HG02840 (cell line): ENCODE results near the gene APOA1.
"Not testable (repeated sequence)": the region's sequence is repeated elsewhere in the genome, so short reads cannot be mapped to it uniquely, and the experiment has no call there.

Source experiments
- ATAC-seq: cut with Tn5 transposase; IDR thresholded peaks from one replicate; pipeline ENCODE4 v1.9.1; 2021; ENCODE audit warnings: mild to moderate bottlenecking, moderate library complexity, moderate number of reproducible peaks; ENCODE audit not compliant: unreplicated experiment, low FRiP score

APOA1 gene

GRCh38 chr11:116822575-116822974 lies 14.8 kb downstream of the APOA1 start:
- no peak for ATAC-seq

GRCh38 chr11:116821050-116821918 lies 16.1 kb downstream of the APOA1 start:
- no peak for ATAC-seq

- no peak for ATAC-seq
These were observed 18.4 kb downstream of the APOA1 start for GRCh38 chr11:116819049-116819448.

GRCh38 chr11:116814502-116814901 lies 22.9 kb downstream of the APOA1 start:
- ATAC-seq = no peak

GRCh38 chr11:116813781-116814471 lies 23.5 kb downstream of the APOA1 start:
- ATAC-seq = no peak

GRCh38 chr11:116813170-116813569 lies 24.3 kb downstream of the APOA1 start:
- no peak for ATAC-seq

- no peak for ATAC-seq
These were observed 25.3 kb downstream of the APOA1 start for GRCh38 chr11:116812109-116812508.

- ATAC-seq = no peak
These were observed 26.2 kb downstream of the APOA1 start for GRCh38 chr11:116811194-116811593.

GRCh38 chr11:116808262-116809175 lies 28.9 kb downstream of the APOA1 start:
- no peak for ATAC-seq

- no peak for ATAC-seq
These were observed 29.7 kb downstream of the APOA1 start for GRCh38 chr11:116807601-116808261.

GRCh38 chr11:116804001-116804400 lies 33.4 kb downstream of the APOA1 start:
- ATAC-seq = no peak

- ATAC-seq = not testable (repeated sequence)
These were observed 35.8 kb downstream of the APOA1 start for GRCh38 chr11:116801662-116802061.

GRCh38 chr11:116800610-116801009 lies 36.8 kb downstream of the APOA1 start:
- ATAC-seq = no peak

GRCh38 chr11:116798368-116798767 lies 39.1 kb downstream of the APOA1 start:
- ATAC-seq = no peak

- no peak for ATAC-seq
These were observed 39.6 kb downstream of the APOA1 start for GRCh38 chr11:116797816-116798215.

- no peak for ATAC-seq
These were observed 40.9 kb downstream of the APOA1 start for GRCh38 chr11:116796548-116796947.

- no peak for ATAC-seq
These were observed 42.6 kb downstream of the APOA1 start for GRCh38 chr11:116794851-116795250.

- no peak for ATAC-seq
These were observed 43.7 kb downstream of the APOA1 start for GRCh38 chr11:116793772-116794097.

GRCh38 chr11:116792869-116793771 lies 44.3 kb downstream of the APOA1 start:
- ATAC-seq = no peak
